Trophoblast cell (in vitro differentiated cells and primary cell): ENCODE data around the gene CMC4.
A peak's percentile ranks its signal among the peaks of the same experiment; 100 is the strongest.

Experiments
- DNase-seq, 2 donors: peaks; one replicate each; pipeline ENCODE4 v3.0.0-alpha.2; 2016
- H2AFZ ChIP-seq: 2 replicates; pipeline ENCODE4 v1.6.1; 2013; ENCODE audit warnings: low read length, moderate library complexity, mild to moderate bottlenecking; ENCODE audit not compliant: insufficient read depth, poor library complexity
- H2AK5ac ChIP-seq: 2 replicates; pipeline ENCODE4 v1.6.1; 2013; ENCODE audit warnings: mild to moderate bottlenecking, low read length
- H2BK120ac ChIP-seq: 2 replicates; pipeline ENCODE4 v1.6.1; 2013; ENCODE audit warnings: low read length, mild to moderate bottlenecking, moderate library complexity; ENCODE audit not compliant: insufficient read depth, poor library complexity
- H2BK12ac ChIP-seq: 2 replicates; pipeline ENCODE4 v1.6.1; 2013; ENCODE audit warnings: mild to moderate bottlenecking, low read length, moderate library complexity
- H2BK5ac ChIP-seq: 2 replicates; pipeline ENCODE4 v1.6.1; 2013; ENCODE audit warnings: low read length, low read depth, moderate library complexity, mild to moderate bottlenecking; ENCODE audit not compliant: poor library complexity
- H3K14ac ChIP-seq: 2 replicates; pipeline ENCODE4 v1.6.1; 2013; ENCODE audit warnings: mild to moderate bottlenecking, low read length
- H3K18ac ChIP-seq: 2 replicates; pipeline ENCODE4 v1.6.1; 2013; ENCODE audit warnings: mild to moderate bottlenecking, low read length
- H3K23ac ChIP-seq: 2 replicates; pipeline ENCODE4 v1.6.1; 2013; ENCODE audit warnings: low read length
- H3K27ac ChIP-seq: 2 replicates; pipeline ENCODE4 v1.5.1; 2013; ENCODE audit warnings: low read depth, mild to moderate bottlenecking, inconsistent platforms, low read length, moderate library complexity
- H3K27me3 ChIP-seq: 2 replicates; pipeline ENCODE4 v1.6.1; 2013; ENCODE audit warnings: inconsistent platforms, mild to moderate bottlenecking, low read length, moderate library complexity; ENCODE audit not compliant: insufficient read depth
- H3K36me3 ChIP-seq, 2 experiments: 1 replicate in 1 of 2; 2 replicates in 1 of 2; pipeline ENCODE4 v1.6.1; 2013; ENCODE audit warnings: low read length in 2 of 2, mild to moderate bottlenecking in 2 of 2, moderate library complexity in 1 of 2; ENCODE audit not compliant: insufficient read depth in 2 of 2, control insufficient read depth in 1 of 2
- H3K4ac ChIP-seq: 2 replicates; pipeline ENCODE4 v1.6.1; 2013; ENCODE audit warnings: low read depth, mild to moderate bottlenecking, low read length, moderate library complexity
- H3K4me1 ChIP-seq, 2 experiments: 1 replicate in 1 of 2; 2 replicates in 1 of 2; pipeline ENCODE4 v1.6.1; 2013; ENCODE audit warnings: low read length in 2 of 2, mild to moderate bottlenecking in 2 of 2, moderate library complexity in 1 of 2; ENCODE audit not compliant: insufficient read depth in 2 of 2, control insufficient read depth in 1 of 2
- H3K4me2 ChIP-seq: 2 replicates; pipeline ENCODE4 v1.6.1; 2013; ENCODE audit warnings: inconsistent platforms, mild to moderate bottlenecking, low read length, moderate library complexity
- H3K4me3 ChIP-seq: 2 replicates; pipeline ENCODE4 v1.5.1; 2013; ENCODE audit warnings: mild to moderate bottlenecking, low read depth, low read length, inconsistent platforms
- H3K79me1 ChIP-seq: one replicate; pipeline ENCODE4 v1.6.1; 2013; ENCODE audit warnings: low read length
- H3K79me2 ChIP-seq: 2 replicates; pipeline ENCODE4 v1.6.1; 2013; ENCODE audit warnings: low read length, mild to moderate bottlenecking; ENCODE audit not compliant: control insufficient read depth, insufficient read depth, poor library complexity
- H3K9ac ChIP-seq: 2 replicates; pipeline ENCODE4 v1.6.1; 2013; ENCODE audit warnings: mild to moderate bottlenecking, low read length
- H3K9me3 ChIP-seq: 2 replicates; pipeline ENCODE4 v1.6.1; 2013; ENCODE audit warnings: low read depth, mild to moderate bottlenecking, control low read depth, inconsistent platforms, low read length; ENCODE audit not compliant: insufficient read depth
- H4K12ac ChIP-seq: 2 replicates; pipeline ENCODE4 v1.6.1; 2013; ENCODE audit warnings: low read depth, mild to moderate bottlenecking, low read length, moderate library complexity
- H4K8ac ChIP-seq: 2 replicates; pipeline ENCODE4 v1.6.1; 2013; ENCODE audit warnings: low read depth, mild to moderate bottlenecking, low read length, moderate library complexity
- H4K91ac ChIP-seq: one replicate; pipeline ENCODE4 v1.6.1; 2013; ENCODE audit warnings: low read depth, mild to moderate bottlenecking, low read length, moderate library complexity
- WGBS: extraction: QIAGEN DNeasy Blood & Tissue Kit; methylation state at CpG from one replicate; pipeline ENCODE4 v1.1.7; 2013; ENCODE audit warnings: missing lambda C conversion rate; ENCODE audit not compliant: insufficient read length, insufficient coverage; ENCODE audit errors: extremely low coverage; 5-methylcytosine and 5-hydroxymethylcytosine counted together

The CMC4 gene

DNA sequence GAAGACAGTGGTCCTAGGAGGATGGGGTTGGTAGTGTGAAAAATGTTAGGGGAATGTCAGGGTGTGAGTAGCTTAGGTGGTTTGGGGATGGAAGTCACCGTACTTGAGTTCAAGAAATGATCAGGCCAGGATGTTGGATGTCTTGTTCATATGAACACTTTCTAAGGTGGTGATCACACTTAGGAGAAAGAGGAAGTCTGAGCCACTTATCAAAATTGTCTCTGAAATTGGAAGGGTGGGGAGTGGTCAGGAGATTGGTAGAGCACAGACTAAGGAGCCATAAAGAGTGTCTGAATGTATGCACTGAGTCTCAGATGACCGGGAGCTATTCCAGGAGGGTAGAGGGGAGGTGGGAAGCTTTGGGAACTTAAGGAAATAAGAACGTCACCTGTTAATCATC, 17.3 kb downstream of the CMC4 start:
- H4K8ac ChIP-seq = no peak overlapping the region
- H3K14ac ChIP-seq = no peak overlapping the region
- peaks cover 3 to 4% of the 10 kb centered on the region in 2 experiments for H3K36me3 ChIP-seq
- no CpG with 5 or more reads among the region's 3 CpGs for WGBS
- no peak overlapping the region for H2BK5ac ChIP-seq
- no peak overlapping the region for H3K27ac ChIP-seq
- no peak overlapping the region for H4K91ac ChIP-seq
- no peaks in the 10 kb centered on the region for H3K9me3 ChIP-seq
- no peak overlapping the region for H3K4ac ChIP-seq
- H2AK5ac ChIP-seq = no peak overlapping the region
- H3K4me2 ChIP-seq = no peak overlapping the region
- peaks cover 2 to 5% of the 10 kb centered on the region in 2 experiments for H3K4me1 ChIP-seq
- DNase-seq = no peak
- no peaks in the 10 kb centered on the region for H3K27me3 ChIP-seq
- H3K79me2 ChIP-seq = no peaks in the 10 kb centered on the region
- H3K9ac ChIP-seq = no peak overlapping the region
- H3K79me1 ChIP-seq = no peaks in the 10 kb centered on the region
- H2AFZ ChIP-seq = no peak overlapping the region
- H2BK12ac ChIP-seq = no peak overlapping the region
- no peak overlapping the region for H3K18ac ChIP-seq
- H4K12ac ChIP-seq = no peak overlapping the region
- no peak overlapping the region for H3K4me3 ChIP-seq
- no peak overlapping the region for H3K23ac ChIP-seq
- no peak overlapping the region for H2BK120ac ChIP-seq

DNA sequence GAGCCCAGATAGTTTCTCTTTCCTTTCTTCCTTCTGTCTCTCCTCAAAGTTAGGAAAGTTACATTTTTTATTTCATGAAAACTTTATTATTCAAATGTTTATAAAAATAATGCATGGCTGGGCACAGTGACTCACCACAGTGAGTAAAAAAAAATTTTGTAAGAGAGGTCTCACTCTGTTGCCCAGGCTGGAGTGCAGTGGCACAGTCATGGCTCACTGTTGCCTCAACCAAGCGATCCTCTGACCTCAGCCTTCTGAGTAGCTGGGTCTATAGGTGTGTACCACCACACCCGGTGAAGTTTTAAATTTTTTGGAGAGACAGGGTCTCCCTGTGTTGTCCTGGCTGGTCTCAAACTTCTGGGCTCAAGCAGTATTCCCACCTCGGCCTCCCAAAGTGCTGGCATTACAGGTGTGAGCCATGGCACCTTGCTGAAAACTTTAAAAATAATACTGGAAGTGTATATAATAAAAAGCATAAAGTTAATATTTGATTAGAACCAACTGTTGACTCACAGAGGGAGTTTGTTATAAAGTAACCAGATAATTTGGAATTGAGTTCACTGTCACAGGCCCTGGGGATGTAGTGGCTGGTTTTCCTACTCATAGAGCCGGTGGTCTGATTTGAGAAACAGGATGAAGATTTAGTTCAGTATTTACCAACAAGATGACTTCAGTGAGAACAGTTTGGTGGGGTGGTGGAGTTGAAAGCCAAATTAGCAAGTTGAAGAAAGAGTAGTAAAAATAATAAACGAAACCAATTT, 18.0 kb downstream of the CMC4 start:
- no peak overlapping the region for H3K18ac ChIP-seq
- no peak overlapping the region for H2AFZ ChIP-seq
- no peaks in the 10 kb centered on the region for H3K27me3 ChIP-seq
- no peak overlapping the region for H4K91ac ChIP-seq
- H4K12ac ChIP-seq = no peak overlapping the region
- H3K23ac ChIP-seq = no peak overlapping the region
- DNase-seq = no peak
- no peak overlapping the region for H2AK5ac ChIP-seq
- WGBS = no CpG with 5 or more reads among the region's 5 CpGs
- no peak overlapping the region for H3K4me3 ChIP-seq
- no peak overlapping the region for H3K4me2 ChIP-seq
- H3K4me1 ChIP-seq = peaks cover 2 to 5% of the 10 kb centered on the region in 2 experiments
- H2BK5ac ChIP-seq = no peak overlapping the region
- no peak overlapping the region for H2BK12ac ChIP-seq
- peaks cover 3 to 4% of the 10 kb centered on the region in 2 experiments for H3K36me3 ChIP-seq
- no peak overlapping the region for H2BK120ac ChIP-seq
- no peak overlapping the region for H3K14ac ChIP-seq
- no peak overlapping the region for H3K4ac ChIP-seq
- no peak overlapping the region for H3K9ac ChIP-seq
- no peak overlapping the region for H3K27ac ChIP-seq
- no peaks in the 10 kb centered on the region for H3K79me1 ChIP-seq
- no peaks in the 10 kb centered on the region for H3K79me2 ChIP-seq
- no peaks in the 10 kb centered on the region for H3K9me3 ChIP-seq
- H4K8ac ChIP-seq = no peak overlapping the region

DNA sequence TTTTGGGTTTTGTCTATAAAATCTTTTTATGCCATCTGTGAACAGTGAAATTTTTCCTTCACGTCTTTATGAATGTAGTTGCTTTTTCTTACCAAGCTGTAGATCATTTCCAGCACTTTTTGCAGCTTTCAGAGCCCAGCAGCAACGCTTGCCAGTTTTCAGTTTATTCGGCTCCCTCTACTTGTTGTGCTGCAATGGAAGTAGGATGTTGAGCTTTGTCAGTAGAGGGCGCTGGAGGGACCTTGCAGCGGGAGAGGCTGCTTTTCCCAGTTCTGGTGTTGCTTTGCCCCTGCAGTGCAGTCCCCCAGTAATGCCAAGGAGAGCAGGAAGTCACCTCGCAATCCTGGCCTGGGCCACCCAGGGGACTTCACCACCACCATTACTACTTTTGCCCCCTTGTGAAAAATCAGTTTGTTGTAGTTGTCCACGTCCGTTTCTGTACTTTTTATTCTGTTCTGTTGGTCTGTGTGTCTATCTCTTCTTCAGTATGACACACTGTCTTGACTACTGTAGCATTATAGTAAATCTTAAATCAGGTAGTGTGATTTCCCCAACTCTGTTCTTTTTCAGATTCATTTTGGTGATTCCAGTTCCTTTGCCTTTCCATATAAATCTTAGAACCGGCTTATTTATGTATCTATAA, 21.8 kb downstream of the CMC4 start:
- Histone ChIP-seq H3K27me3 (no peaks in the 10 kb centered on the region), H3K79me2 (no peaks in the 10 kb centered on the region), H3K23ac (no peak overlapping the region), H2BK5ac (no peak overlapping the region), H3K4me3 (no peak overlapping the region), H4K12ac (no peak overlapping the region), H2BK12ac (no peak overlapping the region), H3K9ac (no peak overlapping the region), H4K8ac (no peak overlapping the region), H2BK120ac (no peak overlapping the region), H3K27ac (no peak overlapping the region), H3K4me2 (no peak overlapping the region), H3K36me3 (peaks cover 2 to 6% of the 10 kb centered on the region in 2 experiments), H3K79me1 (no peaks in the 10 kb centered on the region), H2AK5ac (no peak overlapping the region), H3K4me1 (no peaks in the 10 kb centered on the region), H3K9me3 (no peaks in the 10 kb centered on the region), H4K91ac (no peak overlapping the region), H3K18ac (no peak overlapping the region), H3K14ac (no peak overlapping the region), H2AFZ (no peak overlapping the region), H3K4ac (no peak overlapping the region)
- no CpG with 5 or more reads among the region's 9 CpGs for WGBS
- peak in 1 of 2 donors; percentile 19 for DNase-seq

DNA sequence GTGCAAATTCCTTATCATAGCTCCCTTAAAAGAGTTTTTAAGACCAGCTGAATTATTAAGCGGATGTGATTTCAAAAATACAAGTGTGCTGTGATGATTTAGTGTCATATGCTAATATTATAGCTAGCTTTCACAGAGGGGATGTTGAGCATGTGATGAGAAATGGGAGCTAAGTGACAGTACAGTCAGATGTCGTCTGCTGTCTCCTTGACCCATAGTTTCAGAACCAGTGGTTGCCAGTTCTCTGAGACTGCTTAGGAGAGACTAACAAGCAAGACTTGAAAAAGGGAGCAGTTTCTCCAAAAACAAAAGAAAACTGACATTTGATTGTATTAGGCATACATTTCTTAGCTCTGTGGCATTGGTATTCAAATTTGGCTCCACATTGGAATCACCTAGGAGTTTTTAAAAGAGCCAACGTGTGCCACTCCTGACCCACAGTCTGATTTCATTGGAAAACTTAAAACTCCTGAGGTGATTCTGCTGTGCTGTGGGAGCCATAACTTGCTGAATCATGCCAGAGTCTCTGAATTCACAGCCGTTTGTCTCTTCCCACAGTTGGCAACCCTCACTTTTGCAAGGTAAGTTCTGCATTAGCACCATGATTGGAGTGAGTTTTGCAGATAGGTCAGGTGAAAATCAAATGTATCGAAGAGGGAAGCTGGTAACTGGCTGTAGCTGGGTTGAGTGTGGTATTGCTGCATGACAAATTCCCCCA, 24.0 kb downstream of the CMC4 start:
- Histone ChIP-seq H3K23ac (no peak overlapping the region), H4K12ac (no peak overlapping the region), H2AFZ (no peak overlapping the region), H3K14ac (no peak overlapping the region), H2BK12ac (no peak overlapping the region), H3K27me3 (no peaks in the 10 kb centered on the region), H3K79me2 (no peaks in the 10 kb centered on the region), H4K8ac (no peak overlapping the region), H4K91ac (no peak overlapping the region), H3K9me3 (no peaks in the 10 kb centered on the region), H3K27ac (no peak overlapping the region), H3K9ac (no peak overlapping the region), H3K4me1 (no peaks in the 10 kb centered on the region), H3K36me3 (peaks cover 2 to 6% of the 10 kb centered on the region in 2 experiments), H3K4ac (no peak overlapping the region), H3K4me3 (no peak overlapping the region), H3K18ac (no peak overlapping the region), H3K79me1 (no peaks in the 10 kb centered on the region), H2BK120ac (no peak overlapping the region), H2AK5ac (no peak overlapping the region), H3K4me2 (no peak overlapping the region), H2BK5ac (no peak overlapping the region)
- WGBS = no CpG with 5 or more reads among the region's 5 CpGs
- no peak for DNase-seq
